ENCODE data around the gene CCT2.
"Not testable (repeated sequence)": the region's sequence is repeated elsewhere in the genome, so short reads cannot be mapped to it uniquely, and the experiment has no call there.

Gene CCT2

DNA sequence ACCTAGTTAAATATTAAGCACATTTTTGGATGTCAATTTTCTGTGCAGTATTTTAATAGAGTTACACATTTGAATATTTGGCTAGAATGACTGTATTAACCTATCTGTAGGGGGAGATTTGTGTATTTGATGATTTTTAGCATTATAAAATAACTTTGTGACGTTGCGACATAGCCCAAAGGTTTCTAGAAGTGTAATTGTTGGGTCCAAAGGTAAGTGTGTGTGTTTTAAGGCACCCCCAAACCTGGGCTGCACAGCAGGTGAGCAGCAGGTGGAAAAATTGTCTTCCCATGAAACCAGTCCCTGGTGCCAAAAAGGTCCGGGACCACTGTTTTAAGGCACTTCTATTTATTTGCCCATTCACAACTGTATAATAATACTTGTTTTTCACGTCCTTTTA, 3.3 kb downstream of the CCT2 start:
- no peak for DNase-seq (ENCODE audit: low read depth, low spot score)

GRCh38 chr12:69589082-69589481, 3.8 kb downstream of the CCT2 start:
- DNase-seq (ENCODE audit: low read depth, low spot score) = no peak

DNA sequence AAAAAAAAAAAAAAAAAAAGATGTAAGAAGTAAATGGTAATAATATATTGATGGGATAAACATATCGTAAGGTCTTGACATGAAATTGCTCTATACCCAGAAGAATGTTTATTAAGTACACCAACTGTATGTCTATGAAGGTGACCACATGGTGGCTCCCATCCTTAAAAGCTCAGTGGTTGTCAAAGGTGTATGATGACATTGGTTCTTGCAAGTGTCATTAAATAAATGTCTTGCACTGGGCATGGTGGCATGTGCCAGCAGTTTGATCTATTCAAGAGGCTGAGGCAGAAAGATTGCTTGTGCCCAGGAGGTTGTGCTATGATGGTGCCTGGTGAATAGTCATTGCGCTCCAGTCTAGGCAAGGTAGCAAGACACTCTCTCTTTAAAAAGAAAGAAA, 10.4 kb downstream of the CCT2 start:
- DNase-seq (ENCODE audit: low read depth, low spot score) = no peak

DNA sequence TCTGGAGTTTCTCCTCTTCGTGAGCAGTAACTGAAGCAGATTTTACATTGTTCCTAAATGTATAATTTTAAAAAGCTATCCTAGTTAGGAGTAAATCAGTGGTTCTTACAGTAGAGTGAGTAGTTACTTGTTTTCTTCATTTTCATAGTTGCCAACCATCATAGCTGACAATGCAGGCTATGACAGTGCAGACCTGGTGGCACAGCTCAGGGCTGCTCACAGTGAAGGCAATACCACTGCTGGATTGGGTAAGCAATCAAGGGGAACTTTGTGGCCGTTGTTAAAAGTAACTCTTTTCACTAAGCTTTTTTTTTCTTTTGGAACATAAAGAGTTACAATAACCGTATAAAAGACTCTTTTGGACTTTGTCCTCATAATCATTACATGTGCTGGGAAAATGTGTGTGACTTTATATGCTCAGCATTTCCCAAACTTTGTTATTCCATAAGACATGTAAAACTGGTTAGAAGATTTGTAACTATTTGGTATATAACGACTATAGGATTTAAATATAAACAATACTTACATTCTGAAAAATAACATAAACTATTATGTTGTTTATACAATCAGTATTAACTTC, 13.0 kb downstream of the CCT2 start:
- no peak for DNase-seq (ENCODE audit: low read depth, low spot score)

DNA sequence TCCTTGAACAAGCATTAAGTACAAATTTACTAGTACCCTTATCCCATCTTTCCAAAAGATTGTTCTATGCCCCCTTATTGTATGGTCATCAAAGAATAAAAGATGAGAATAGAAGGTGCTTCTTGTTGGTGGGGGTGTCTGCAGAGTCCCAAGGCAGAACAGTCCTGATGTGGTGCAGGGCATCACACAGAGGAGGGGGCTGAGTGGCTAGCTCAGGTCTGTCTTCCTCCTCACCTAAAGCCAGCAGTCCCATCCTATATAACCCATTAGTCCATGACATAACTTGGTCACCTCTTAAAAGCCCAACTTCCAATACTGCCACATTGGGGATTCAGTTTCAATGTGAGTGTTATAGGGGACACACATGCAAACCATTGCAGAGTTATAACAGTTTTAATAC, 15.5 kb downstream of the CCT2 start:
- DNase-seq (ENCODE audit: low read depth, low spot score) = no peak

DNA sequence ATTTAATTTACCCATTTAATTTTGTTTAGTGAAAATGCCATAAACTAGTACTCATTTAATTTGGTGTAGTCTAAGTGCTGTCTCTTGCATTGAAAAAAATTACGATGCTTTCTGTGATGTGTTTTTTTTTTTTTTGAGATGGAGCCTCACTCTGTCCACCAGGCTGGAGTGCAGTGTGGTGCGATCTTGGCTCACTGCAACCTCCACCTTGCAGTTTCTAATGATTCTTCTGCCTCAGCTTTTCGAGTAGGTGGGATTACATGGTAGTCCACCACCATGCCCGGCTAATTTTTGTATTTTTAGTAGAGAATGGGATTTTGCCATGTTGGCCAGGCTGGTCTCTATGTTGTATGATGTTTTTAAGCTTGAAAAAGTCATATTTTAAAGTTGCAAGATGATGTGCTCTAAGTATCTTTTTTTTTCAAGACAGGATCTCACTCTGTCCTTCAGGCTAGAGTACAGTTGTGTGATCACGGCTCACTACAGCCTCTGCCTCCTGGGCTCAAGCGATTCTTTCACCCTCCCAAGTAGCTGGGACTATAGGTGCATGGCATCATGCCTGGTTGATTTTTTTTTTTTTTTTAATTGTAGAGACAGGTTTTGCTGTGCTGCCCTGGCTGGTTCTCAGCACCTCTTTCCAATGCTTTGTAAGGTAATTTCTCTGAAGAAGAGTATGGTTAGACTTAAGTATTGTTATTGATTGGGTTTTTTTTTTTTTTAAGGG, 16.9 kb downstream of the CCT2 start:
- no peak for DNase-seq (ENCODE audit: low read depth, low spot score)

DNA sequence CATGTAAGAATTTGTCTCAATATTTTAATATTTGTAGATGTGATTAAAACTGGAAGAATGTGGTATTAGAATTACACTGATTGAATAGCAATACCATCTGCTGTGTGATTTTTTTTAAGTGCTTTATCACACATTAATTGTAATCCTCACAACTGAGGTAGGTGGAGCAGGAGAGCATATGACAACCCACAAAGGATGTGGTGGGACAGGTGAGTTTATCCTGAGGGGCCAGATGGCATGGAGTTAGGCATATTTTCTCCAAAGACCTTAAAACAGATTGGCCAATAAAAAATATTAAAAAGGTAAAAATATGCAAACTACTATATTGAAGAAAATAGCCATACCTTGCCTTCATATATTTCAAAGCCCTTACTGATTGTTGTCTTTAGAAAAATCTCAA, 17.7 kb downstream of the CCT2 start:
- DNase-seq (ENCODE audit: low read depth, low spot score) = no peak

GRCh38 chr12:69603556-69603955, 18.3 kb downstream of the CCT2 start:
- DNase-seq (ENCODE audit: low read depth, low spot score) = not testable (repeated sequence)

GRCh38 chr12:69604275-69604674, 19.0 kb downstream of the CCT2 start:
- DNase-seq (ENCODE audit: low read depth, low spot score) = not testable (repeated sequence)

- no peak for DNase-seq (ENCODE audit: low read depth, low spot score)
Observed at GRCh38 chr12:69608114-69608513, 22.9 kb downstream of the CCT2 start.

DNA sequence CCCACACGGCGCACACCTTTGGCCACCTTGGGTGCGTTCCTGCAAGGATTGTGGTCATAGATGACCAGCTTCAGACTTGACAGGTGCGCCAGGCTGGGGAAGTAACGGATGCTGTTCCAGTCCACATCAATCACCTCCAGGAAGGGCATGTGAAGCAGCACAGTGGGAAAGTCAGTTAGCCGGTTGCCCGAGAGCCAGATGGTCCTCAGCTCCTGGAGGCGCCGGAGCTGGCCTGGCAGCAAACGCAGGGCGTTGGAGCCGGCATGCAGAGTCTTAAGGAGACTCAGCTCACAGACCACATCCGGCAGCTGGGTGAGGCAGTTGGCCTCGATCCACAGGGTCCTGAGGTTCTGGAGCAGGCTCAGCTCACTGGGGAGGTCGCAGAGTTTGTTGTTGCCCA, 24.9 kb downstream of the CCT2 start:
- DNase-seq (ENCODE audit: low read depth, low spot score) = no peak

DNA sequence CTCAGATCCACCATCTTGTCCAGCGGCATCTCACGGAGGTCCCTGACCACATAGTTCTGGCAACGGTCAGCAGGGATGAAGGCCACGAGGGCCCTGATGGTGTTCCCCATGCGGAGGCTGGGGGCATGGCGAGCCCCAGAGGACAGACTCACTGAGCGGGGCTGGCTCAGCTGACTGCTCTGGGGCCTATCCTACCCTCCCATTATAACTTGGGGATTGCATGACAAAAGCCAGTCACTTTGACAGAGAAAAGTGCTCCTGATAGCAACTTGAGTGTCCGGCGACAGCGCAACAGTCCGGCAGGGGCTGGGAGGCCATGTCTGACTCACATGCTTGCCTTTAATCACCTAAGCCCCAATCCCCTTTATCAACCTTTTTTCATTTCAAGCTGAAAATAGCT, 25.5 kb downstream of the CCT2 start, which contains the start of gene LRRC10:
LRRC10 (minus strand) TSS at position 179 of the 400 bp plus-strand sequence; CDS start at position 110, 69 bp downstream.
- no peak for DNase-seq (ENCODE audit: low read depth, low spot score)

- no peak for DNase-seq (ENCODE audit: low read depth, low spot score)
Observed at GRCh38 chr12:69613351-69613750, 28.1 kb downstream of the CCT2 start.

- no peak for DNase-seq (ENCODE audit: low read depth, low spot score)
Observed at GRCh38 chr12:69616025-69616424, 30.8 kb downstream of the CCT2 start.

DNA sequence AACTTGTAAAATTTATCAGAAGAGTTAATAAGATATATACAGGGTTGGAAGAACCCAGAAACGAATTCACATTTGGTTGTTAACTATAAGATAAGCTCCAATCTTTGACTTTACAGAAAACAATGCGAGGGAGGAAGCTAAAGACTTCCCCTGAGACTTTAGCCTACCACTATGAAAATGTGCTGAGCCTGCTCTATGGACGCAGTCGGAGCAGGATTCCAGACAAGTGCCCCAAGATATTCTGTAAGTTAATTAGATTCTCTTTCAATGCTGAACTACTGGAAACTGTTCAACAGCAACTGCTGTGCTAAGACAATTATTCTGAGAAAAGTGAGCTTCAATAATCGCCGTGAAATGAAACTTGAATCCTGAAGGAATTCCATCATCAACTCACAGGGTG, 33.8 kb downstream of the CCT2 start:
- DNase-seq (ENCODE audit: low read depth, low spot score) = no peak

- DNase-seq (ENCODE audit: low read depth, low spot score) = no peak
Observed at GRCh38 chr12:69620077-69620476, 34.8 kb downstream of the CCT2 start.

- no peak for DNase-seq (ENCODE audit: low read depth, low spot score)
Observed at GRCh38 chr12:69620921-69621320, 35.7 kb downstream of the CCT2 start.

DNA sequence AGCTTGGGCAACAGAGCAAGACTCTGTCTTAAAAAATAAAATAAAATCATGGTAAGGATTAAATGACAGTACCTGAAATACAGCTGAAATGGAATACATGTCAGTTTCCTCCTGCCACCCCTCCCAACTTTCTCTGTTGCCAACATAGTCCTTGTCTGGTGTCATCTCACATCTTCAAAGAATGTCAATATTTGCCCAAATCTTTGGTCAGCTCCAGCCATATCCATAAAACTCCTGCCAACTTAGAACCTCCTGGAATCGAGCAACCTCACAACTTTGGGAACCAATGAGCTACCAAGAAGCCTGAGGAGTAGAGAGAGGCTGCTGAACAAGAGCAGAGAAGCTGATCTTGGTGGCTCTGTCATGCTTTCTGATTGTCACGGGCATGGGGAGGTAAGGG, 36.3 kb downstream of the CCT2 start:
- no peak for DNase-seq (ENCODE audit: low read depth, low spot score)

GRCh38 chr12:69623970-69624369, 38.7 kb downstream of the CCT2 start:
- no peak for DNase-seq (ENCODE audit: low read depth, low spot score)

DNA sequence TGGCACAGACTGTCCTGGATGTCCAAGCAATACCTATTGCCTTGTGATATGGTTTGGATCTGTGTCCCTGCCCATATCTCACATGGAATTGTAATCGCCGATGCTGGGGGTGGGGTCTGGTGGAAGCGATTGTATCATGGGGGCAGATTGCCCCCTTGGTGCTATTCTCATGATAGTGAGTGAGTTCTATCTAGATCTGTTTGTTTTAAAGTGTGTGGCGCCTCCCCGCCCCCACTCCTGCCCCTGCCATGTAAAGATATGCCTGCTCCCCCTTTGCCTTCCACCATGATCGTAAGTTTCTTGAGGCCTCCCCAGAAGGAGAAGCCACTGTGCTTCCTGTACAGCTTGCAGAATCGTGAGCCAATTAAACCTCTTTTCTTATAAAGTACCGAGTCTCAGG, 42.2 kb downstream of the CCT2 start:
- DNase-seq (ENCODE audit: low read depth, low spot score) = no peak

- no peak for DNase-seq (ENCODE audit: low read depth, low spot score)
Observed at GRCh38 chr12:69630191-69630590, 44.9 kb downstream of the CCT2 start.

DNA sequence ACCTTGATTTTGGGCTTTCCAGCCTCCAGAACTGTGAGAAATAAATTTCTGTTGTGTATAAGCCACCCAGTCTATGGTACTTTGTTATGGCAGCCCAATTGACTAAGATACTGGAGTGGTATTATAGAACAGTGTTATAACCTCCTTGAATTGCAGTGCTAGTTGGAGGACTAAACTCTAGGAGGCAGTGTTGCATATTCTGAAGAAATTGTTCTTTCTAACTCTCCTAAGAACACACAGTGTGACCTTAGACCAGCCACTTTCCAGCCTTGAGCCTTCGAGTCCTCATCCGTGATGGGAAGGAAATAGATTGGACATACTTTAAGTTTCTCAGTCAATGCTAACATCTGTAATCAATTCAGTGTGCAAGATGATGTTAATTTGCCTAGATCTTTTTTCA, 47.8 kb downstream of the CCT2 start:
- no peak for DNase-seq (ENCODE audit: low read depth, low spot score)

- peak; percentile 10 for DNase-seq (ENCODE audit: low read depth, low spot score)
Observed at GRCh38 chr12:69639400-69640016, 54.2 kb downstream of the CCT2 start.

Measured in brain pericyte (primary cell).